ENCODE results near the gene PFKM. TPM values are rescaled to one million over a fixed set of nuclear protein-coding genes. Genes with fewer than 3 reads are reported as not detected.
A peak's percentile ranks its signal among the peaks of the same experiment; 100 is the strongest.

Gene PFKM
- total and polyA plus RNA-seq, 2 donors from 2014 or later: 67.7 to 69.6 TPM

- Histone ChIP-seq H3K4me1 (ENCODE audit: control insufficient read depth in 2 of 3, insufficient read depth in 2 of 3, low read depth in 1 of 3, low read length in 3 of 3) (no peaks in the 10 kb centered on the region), H3K27me3 (ENCODE audit: control insufficient read depth, insufficient read depth, low read length) (no peaks in the 10 kb centered on the region), H3K9ac (ENCODE audit: low read length in 3 of 3) (peak overlapping the region in 2 of 3 donors; percentile 3 to 92), H3K9me3 (ENCODE audit: control insufficient read depth in 2 of 3, insufficient read depth in 1 of 3, low read length in 3 of 3) (no peaks in the 10 kb centered on the region), H3K27ac (ENCODE audit: low read depth in 2 of 2, low read length in 2 of 2) (no peak overlapping the region), H3K36me3 (ENCODE audit: control insufficient read depth in 2 of 3, insufficient read depth in 3 of 3, low read length in 3 of 3) (peaks cover 2 to 13% (median 6%) of the 10 kb centered on the region in 3 donors), H3K4me3 (ENCODE audit: low read length in 3 of 3) (peak overlapping the region; percentile 91 to 93 (median 92))
- intact Hi-C loops (cut with DNase I): no loop called here
- FAIRE-seq (no peak), DNase-seq (peak in 2 of 5 donors; percentile 44 to 48)
- no peak for TF ChIP-seq CTCF (IDR thresholded peaks at IDR 0.05; ENCODE audit: borderline replicate concordance, extremely low read depth, insufficient read depth)
These were observed 651 bp downstream of the PFKM start for GRCh38 chr12:48119834-48120195.

GRCh38 chr12:48121522-48121921 lies 2.4 kb downstream of the PFKM start:
- H3K9ac ChIP-seq (ENCODE audit: low read length in 3 of 3): no peak overlapping the region
- DNase-seq (no peak), FAIRE-seq (no peak)
- no peaks in the 10 kb centered on the region for H3K9me3 ChIP-seq (ENCODE audit: control insufficient read depth in 2 of 3, insufficient read depth in 1 of 3, low read length in 3 of 3)
- peaks cover 2 to 18% (median 6%) of the 10 kb centered on the region in 3 donors for H3K36me3 ChIP-seq (ENCODE audit: control insufficient read depth in 2 of 3, insufficient read depth in 3 of 3, low read length in 3 of 3)
- intact Hi-C loops (cut with DNase I): no loop called here
- H3K4me1 ChIP-seq (ENCODE audit: control insufficient read depth in 2 of 3, insufficient read depth in 2 of 3, low read depth in 1 of 3, low read length in 3 of 3): no peaks in the 10 kb centered on the region
- no peak overlapping the region for H3K4me3 ChIP-seq (ENCODE audit: low read length in 3 of 3)
- no peak for TF ChIP-seq CTCF (IDR thresholded peaks at IDR 0.05; ENCODE audit: borderline replicate concordance, extremely low read depth, insufficient read depth)
- H3K27me3 ChIP-seq (ENCODE audit: control insufficient read depth, insufficient read depth, low read length): no peaks in the 10 kb centered on the region
- H3K27ac ChIP-seq (ENCODE audit: low read depth in 2 of 2, low read length in 2 of 2): no peak overlapping the region

GRCh38 chr12:48122065-48122834 lies 3.1 kb downstream of the PFKM start:
- DNase-seq: no peak
- no peak for FAIRE-seq
- Histone ChIP-seq H3K27me3 (ENCODE audit: control insufficient read depth, insufficient read depth, low read length) (no peaks in the 10 kb centered on the region), H3K36me3 (ENCODE audit: control insufficient read depth in 2 of 3, insufficient read depth in 3 of 3, low read length in 3 of 3) (peaks cover 2 to 18% (median 7%) of the 10 kb centered on the region in 3 donors), H3K4me1 (ENCODE audit: control insufficient read depth in 2 of 3, insufficient read depth in 2 of 3, low read depth in 1 of 3, low read length in 3 of 3) (no peaks in the 10 kb centered on the region), H3K4me3 (ENCODE audit: low read length in 3 of 3) (no peak overlapping the region), H3K9ac (ENCODE audit: low read length in 3 of 3) (no peak overlapping the region), H3K9me3 (ENCODE audit: control insufficient read depth in 2 of 3, insufficient read depth in 1 of 3, low read length in 3 of 3) (no peaks in the 10 kb centered on the region), H3K27ac (ENCODE audit: low read depth in 2 of 2, low read length in 2 of 2) (no peak overlapping the region)
- intact Hi-C loops (cut with DNase I): no loop called here
- no peak for TF ChIP-seq CTCF (IDR thresholded peaks at IDR 0.05; ENCODE audit: borderline replicate concordance, extremely low read depth, insufficient read depth)

Data from kidney (tissue), 14 donors.